ENCODE measurements around the gene UBE2I.

The UBE2I gene

DNA sequence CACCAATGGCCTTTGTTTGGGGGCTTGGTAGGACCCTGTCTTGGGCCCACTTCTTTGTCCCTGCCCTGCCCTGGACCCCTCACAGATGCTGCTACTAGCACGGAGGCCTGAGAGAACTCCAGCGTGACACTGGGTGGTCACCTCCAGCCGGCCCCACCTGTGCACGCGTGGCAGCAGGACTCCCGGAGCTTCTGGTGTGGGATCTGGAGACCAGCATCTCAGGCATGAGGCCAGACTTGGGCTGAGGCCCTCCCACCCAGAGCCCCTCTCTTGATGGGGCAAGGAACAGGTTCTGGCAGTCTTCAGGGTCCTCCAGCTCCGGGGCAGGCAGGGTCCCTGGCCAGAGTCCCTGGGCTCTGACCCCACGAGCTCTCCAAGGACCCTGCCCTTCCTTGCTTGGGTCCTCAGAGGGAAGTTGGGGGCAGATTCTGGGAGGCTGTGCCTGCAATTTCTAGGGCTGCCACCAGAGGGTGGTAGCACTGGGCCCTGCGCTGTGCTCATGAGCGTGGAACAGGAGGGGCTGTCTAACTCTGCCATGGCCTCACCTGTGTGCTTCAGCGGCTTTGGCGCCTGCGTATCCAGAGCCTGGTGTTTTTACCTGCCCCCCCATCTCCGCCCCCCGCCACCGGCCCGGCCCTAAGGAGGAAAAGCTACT lies 21.0 kb downstream of the UBE2I start:
- DNase-seq (ENCODE audit: low read depth, low spot score), result peak; percentile 91

DNA sequence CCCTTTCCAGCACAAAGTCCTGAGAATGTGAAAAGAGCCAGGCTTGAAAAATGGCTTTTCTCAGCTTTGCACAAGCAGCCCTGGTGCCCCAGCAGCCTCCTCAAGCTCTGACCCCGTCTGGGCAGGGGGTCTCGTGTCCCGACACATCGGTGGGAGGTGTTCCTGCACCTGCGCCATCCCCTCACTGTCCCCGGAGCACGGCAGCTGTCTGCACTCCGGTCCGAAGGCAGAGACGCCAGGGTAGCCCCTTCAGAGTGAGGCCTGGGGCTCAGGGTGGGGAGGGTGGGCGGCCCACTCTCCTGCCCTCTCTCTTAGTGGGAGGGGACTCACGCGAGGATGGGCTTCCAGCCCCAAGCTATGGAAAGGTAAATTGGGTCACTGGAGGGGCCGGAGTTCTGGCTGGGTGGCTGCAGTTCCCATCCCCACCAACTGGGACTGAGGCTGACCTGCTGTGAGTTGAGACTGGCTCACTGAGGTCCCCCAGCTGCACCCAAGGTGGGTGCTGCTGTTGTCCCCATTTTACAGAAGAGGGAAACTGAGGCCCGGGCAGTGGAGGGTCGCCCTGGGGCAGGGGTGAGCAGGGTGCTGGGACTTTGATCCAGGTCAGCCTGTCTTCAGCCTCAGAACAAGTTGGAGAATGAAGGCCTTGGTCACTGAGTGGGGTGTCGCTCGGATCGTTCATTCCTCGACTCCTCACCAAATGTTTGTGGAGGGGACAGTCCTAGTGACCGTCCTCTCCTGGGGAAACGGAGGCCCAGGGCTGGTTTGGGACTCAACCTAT lies 21.7 kb downstream of the UBE2I start:
- DNase-seq (ENCODE audit: low read depth, low spot score), result no peak

- DNase-seq (ENCODE audit: low read depth, low spot score), result peak; percentile 88
Observed at GRCh38 chr16:1331712-1332617, 22.5 kb downstream of the UBE2I start.

DNA sequence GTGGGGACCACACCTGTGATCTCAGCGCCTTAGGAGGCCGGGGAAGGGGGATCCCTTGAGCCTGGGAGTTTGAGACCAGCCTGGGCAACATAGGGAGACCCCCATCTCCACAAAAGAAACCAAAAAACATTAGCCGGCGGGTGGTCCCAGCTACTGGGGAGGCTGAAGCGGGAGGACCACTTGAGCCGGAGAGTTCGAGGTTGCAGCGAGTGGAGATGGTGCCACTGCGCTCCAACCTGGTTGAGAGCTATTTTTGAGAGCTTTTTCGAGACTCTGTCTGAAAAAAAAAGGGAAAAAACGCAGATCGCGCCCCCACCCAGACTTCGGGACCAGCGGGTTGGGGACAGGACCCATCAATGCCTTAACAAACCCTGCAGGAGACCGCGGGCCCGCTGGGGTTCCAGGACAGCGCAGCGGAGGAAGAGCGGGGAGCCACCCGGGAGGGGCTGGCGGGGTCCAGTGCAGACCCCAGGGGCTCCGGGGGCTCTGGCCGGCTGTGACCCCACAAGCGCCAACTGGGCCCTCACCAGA lies 23.2 kb downstream of the UBE2I start:
- no peak for DNase-seq (ENCODE audit: low read depth, low spot score)

- no peak for DNase-seq (ENCODE audit: low read depth, low spot score)
Observed at GRCh38 chr16:1333149-1333812, 23.8 kb downstream of the UBE2I start, which contains the start of gene BAIAP3. BAIAP3 (plus strand) TSS chr16:1333645; CDS start chr16:1338550, 4,905 bp downstream.

DNA sequence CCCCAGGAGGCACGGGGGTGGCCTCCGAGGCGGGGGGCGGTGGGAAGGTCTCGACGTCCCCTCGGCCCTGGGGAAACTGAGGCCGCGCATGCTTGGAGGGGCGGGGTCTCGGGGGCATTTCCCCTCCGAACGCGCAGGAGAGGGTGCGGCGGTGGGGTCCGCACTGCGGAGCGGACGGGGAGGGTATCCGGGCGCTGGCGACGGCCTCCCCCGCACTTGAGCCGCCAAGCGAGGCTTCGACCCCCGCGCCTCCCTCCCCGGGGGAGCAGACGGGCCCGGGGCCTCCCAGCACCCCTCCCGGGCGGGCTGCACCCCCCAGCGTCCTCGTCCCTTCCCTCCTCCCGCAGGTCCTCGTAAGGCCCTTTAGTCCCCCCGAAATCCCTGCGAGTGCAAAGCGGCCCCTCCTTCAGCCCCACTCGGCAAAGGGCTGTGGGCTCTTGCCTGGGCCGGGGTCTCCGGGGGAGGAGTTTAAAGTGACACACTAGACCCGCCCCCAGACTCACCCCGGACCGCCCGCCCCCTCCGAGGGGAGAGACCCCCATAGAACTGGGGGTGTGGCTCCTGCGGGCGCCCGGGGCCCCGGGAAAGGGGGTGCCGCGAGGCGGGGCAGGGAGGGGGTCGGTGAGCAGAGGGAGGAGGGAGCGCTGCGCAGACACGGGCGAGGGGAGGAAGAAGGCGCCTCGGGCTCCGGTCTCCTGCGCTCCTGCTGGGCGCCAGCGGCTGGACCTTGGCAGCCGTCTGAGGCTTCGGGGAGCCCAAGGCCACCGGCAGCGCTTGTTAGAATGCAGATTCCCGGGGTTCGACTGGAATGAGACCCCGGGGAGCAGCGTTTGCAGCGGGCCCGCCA lies 24.6 kb downstream of the UBE2I start:
- no peak for DNase-seq (ENCODE audit: low read depth, low spot score)

- DNase-seq (ENCODE audit: low read depth, low spot score), result no peak
Observed at GRCh38 chr16:1334739-1335138, 25.3 kb downstream of the UBE2I start.

DNA sequence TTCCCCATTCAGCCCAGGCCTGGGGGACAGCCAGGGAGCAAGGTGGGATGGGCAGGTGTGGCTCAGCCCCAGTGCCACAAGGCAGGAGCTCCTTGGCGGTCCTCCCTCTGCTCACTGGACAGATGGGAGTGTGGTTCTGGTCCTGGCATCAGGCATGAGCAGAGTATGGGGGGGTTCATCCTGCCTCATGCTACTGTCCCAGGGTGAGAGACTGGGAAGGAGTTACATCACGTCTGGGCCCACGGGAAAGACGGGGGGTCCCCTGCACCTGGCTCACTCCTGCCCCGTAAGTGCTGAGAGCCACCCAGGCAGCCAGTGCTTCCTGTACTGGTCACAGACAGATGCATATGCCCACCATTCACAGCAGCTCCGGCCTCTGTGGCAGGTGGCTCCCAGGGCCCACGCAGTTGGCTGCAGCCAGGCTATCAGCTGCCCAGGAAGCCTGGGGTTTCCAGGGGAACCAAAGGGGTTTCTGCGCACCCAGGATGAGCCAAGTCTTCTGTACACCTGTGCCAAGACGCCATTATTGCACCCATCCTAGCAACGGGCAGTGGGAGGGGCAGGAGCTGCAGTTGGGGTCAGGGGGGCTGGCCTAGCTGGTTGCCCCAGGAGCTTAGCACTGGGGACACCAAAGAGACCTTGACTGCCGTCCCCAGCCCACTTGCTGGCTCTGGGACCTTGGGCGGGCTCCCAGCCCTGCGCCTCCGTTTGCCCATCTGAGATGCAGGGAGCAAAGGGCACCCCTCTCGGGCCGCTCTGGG lies 26.0 kb downstream of the UBE2I start:
- no peak for DNase-seq (ENCODE audit: low read depth, low spot score)

GRCh38 chr16:1335996-1336395 lies 26.6 kb downstream of the UBE2I start:
- DNase-seq (ENCODE audit: low read depth, low spot score), result no peak

DNA sequence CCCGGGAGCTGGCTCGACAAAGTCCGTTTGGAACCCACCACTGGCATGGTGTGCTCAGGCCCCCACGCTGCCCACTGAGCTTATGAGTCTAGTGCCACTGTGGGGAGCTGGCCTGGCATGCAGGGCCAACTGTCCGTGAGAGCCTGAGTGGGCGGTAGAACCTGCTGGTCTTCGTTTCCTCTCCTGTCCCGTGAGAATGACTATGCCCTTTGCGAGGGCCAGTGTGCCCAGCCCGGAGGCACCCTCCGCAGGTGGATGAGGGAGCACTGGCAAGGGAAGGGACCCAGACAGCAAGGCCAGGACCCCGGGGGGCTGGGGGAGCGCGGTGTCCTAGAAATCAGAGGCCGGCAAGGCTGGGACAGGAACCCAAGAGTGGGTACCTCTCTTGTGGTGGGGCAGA lies 27.2 kb downstream of the UBE2I start:
- DNase-seq (ENCODE audit: low read depth, low spot score), result no peak

GRCh38 chr16:1337486-1337885 lies 28.1 kb downstream of the UBE2I start:
- DNase-seq (ENCODE audit: low read depth, low spot score), result peak; percentile 46

DNA sequence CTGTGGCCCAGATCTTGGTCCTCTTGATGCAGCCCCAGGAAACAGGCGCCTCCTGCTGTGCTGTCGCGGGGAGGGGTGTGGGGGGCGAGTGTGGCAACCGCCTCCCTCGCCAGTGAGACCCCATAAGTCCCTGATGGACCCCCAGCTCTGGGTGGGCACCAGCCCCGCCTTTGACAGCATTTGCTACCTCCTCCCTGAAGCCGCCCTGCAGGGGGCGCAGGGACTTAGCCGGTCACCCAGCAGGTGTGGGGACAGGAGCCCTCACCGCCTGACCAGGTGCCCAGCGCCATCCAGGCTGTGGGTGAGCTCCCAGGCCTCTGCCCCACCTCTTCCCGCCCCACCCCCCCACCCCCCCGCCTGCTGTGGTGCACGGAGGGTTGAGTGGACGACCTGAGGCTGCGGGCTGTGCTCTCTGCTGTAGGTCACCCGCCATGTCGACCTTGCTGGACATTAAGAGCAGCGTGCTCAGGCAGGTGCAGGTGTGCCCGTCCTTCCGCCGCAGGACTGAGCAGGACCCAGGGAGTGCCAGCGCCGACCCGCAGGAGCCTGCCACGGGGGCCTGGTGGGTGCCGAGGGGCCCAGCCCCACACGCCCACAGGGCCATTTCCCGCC lies 28.8 kb downstream of the UBE2I start:
- peak; percentile 42 for DNase-seq (ENCODE audit: low read depth, low spot score)

DNA sequence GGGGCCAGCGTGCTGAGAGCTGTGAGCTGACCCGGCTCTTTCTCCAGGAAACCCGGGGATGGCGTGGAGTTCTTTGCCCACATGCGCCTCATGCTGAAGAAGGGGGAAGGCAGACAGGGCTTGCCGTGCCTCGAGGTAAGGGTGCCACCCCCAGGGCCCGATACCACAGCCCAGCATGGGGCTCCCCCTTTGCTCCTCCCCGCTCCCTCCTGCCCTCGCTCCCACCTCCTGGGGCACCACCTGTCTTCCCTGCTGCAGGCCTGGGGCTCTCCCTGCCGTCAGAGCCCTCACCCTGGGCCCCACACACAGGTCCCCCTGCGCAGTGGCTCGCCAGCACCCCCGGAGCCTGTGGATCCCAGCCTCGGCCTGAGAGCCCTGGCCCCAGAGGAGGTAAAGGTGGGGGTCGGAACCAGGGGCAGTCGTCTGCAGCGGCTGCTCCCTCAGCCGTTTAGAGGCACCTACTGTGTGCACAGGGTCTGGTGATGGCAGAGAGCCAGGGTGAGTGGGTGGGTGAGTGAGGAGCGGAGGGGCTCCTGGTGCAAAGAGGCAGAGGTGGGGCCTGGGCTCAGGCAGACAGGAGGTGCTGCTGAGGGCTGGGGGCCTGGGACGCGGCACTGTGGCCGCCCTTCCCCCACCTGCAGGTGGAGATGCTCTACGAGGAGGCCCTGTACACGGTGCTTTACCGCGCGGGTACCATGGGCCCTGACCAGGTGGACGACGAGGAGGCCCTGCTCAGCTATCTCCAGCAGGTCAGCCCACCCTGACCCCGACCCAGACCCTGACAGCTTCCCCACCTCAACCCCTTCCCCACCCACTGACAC lies 29.6 kb downstream of the UBE2I start:
- DNase-seq (ENCODE audit: low read depth, low spot score), result no peak

DNA sequence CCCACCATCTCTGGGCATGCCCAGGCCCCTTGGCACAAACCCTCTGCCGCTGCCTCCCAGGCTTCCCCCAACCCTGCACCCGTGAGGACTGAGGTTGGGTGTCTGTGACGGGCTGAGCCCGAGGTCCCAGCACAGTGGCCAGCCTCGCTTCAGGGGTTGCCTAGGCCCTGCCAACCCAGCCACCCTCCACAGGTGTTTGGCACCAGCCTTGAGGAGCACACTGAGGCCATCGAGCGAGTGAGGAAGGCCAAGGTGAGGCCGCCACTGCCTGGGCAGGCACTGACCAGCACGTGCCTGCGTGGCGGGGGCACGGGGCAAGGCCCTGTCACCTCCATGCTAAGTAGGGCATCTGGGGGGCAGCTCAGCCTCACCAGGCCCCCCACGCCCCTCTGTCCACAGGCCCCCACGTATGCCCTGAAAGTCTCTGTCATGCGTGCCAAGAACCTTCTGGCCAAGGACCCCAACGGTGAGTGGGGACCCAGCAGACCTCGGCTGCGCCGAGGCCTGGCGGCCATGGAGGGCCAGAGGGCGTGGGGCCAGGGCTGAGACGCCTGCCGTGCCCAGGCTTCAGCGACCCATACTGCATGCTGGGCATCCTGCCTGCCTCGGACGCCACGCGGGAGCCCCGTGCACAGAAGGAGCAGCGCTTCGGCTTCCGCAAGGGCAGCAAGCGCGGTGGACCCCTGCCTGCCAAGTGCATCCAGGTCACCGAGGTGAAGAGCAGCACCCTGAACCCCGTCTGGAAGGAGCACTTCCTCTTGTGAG lies 31.5 kb downstream of the UBE2I start:
- no peak for DNase-seq (ENCODE audit: low read depth, low spot score)

DNA sequence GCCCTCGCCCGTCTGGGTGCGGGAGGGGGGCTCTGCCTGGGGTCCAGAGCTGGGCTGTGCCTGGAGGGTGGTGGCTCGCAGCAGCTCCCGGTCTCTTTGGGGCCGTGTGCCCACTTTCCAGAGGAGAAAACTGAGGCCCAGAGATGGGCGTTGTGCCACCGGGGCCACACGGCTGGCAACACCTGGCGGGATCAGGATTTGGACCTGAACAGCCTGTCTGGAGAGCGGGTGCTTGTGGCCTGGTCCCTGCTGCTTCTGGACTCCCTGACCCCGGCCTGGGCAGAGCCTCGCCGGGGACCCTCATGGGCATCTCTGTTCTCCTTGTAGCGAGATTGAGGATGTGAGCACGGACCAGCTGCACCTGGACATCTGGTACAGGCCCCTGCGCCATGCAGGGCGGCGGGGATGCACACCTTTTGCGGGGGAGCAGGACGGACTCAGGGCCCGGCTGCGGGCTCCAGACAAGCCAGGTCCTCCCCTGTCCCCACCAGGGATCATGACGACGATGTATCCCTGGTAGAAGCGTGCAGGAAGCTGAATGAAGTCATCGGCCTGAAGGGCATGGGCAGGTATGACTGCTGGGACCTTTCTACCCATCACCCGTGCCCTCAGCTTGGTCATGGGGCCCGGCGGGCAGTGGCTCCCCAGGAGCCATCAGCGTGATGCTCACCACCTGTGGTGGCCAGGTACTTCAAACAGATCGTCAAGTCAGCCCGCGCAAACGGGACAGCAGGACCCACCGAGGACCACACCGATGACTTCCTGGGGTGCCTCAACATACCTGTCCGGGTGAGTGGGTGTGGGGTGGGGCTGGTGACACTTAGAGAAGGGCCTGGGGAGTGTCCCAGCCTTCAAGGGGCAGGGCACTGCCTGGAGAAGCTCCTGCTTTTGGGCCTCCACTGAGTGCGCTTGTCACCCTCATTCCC lies 32.3 kb downstream of the UBE2I start:
- DNase-seq (ENCODE audit: low read depth, low spot score), result no peak

All from ELF-1 (cell line).